SK-N-SH (cell line): ENCODE results near the gene OSBPL9. TPM values are rescaled to one million over a fixed set of nuclear protein-coding genes. Genes with fewer than 3 reads are reported as not detected.

Experiments used
- ELF1 ChIP-seq: IDR thresholded peaks from 2 replicates; pipeline ENCODE4 v1.4.0; 2012
- EZH2phosphoT487 ChIP-seq: fragments of 200-600 bp; sonication (generic); IDR thresholded peaks from 2 replicates; pipeline ENCODE4 v1.6.1; 2017; ENCODE audit warnings: low read depth, mixed run types, mild to moderate bottlenecking, antibody characterized with exemption, moderate library complexity, borderline replicate concordance
- FOXJ3 ChIP-seq: sonication (generic); formaldehyde crosslinking; IDR thresholded peaks from 2 replicates; pipeline ENCODE4 v1.5.1; 2020; ENCODE audit warnings: mild to moderate bottlenecking, missing genetic modification reagents
- IRF3 ChIP-seq: fragments of 150-350 bp; IDR thresholded peaks from 2 replicates; pipeline ENCODE4 v1.6.1; 2016; ENCODE audit warnings: mild to moderate bottlenecking, low read depth, low read length
- PBX3 ChIP-seq: IDR thresholded peaks from 2 replicates; pipeline ENCODE4; 2012
- REST ChIP-seq: IDR thresholded peaks from 2 replicates; pipeline ENCODE4 v1.6.1; 2012; ENCODE audit warnings: mild to moderate bottlenecking, low read depth, low read length, moderate library complexity
- RFX5 ChIP-seq: IDR thresholded peaks from 2 replicates; pipeline ENCODE4 v1.6.1; 2012; ENCODE audit warnings: mild to moderate bottlenecking, improper control_type of control experiment, low read length
- RXRA ChIP-seq: IDR thresholded peaks from 2 replicates; pipeline ENCODE4 v1.4.0; 2012; ENCODE audit warnings: low read depth, mild to moderate bottlenecking, borderline replicate concordance
- TAF1 ChIP-seq: IDR thresholded peaks from 2 replicates; pipeline ENCODE4 v1.6.1; 2012; ENCODE audit warnings: low read depth, mild to moderate bottlenecking, low read length, moderate library complexity, borderline replicate concordance
- USF2 ChIP-seq: fragments of 150-350 bp; IDR thresholded peaks from 2 replicates; pipeline ENCODE4 v1.6.1; 2017; ENCODE audit warnings: antibody characterized with exemption, low read length, low read depth, borderline replicate concordance
- ZBTB33 ChIP-seq: IDR thresholded peaks from 2 replicates; pipeline ENCODE4 v1.4.0; 2012; ENCODE audit warnings: low read depth, borderline replicate concordance
- polyA plus RNA-seq, 3 experiments: library from polyadenylated mRNA; depleted of rRNA; stranded (reverse); fragments of >200 nt; gene quantifications; 2 replicates each; pipeline ENCODE4 v1.2.3, GENCODE V29; 2012

Gene OSBPL9
- polyA plus RNA-seq, 1 of the 3 experiments (the other 2 are of a cell fraction) = 43.9 TPM

GRCh38 chr1:51567653-51568052 is 49.2 kb upstream of the OSBPL9 start (continued):
- TF ChIP-seq IRF3 (no peak), FOXJ3 (CRISPR knock-in tag) (no peak), RFX5 (no peak), EZH2phosphoT487 (no peak), USF2 (no peak), PBX3 (peak; percentile 99), ZBTB33 (peak; percentile 84; the same call in 1 of the 2 replicates), TAF1 (peak; percentile 54; the same call in 1 of the 2 replicates), ELF1 (no peak; the same call in 1 of the 2 replicates), REST (peak; percentile 68), RXRA (peak; percentile 95)
